Heart right ventricle (tissue), 16 donors: ENCODE data around the gene MACROD2. TPM values are rescaled to one million over a fixed set of nuclear protein-coding genes. Genes with fewer than 3 reads are reported as not detected.

Experiments used
- ATAC-seq, 8 donors: fragments of 200-7000 bp; cut with Tn5 transposase; one replicate each; pipeline ENCODE4 v1.9.1; 2020; ENCODE audit warnings: mild to moderate bottlenecking in 8 of 8, moderate library complexity in 8 of 8, moderate number of reproducible peaks in 1 of 8
- DNase-seq, 2 donors: peaks; one replicate each; pipeline ENCODE4 v3.0.0-alpha.2; 2020
- H3K27ac ChIP-seq, 10 donors: fragments of 200-600 bp; sonication (generic) in 2 of 10; one replicate each; pipeline versions ENCODE4 v1.5.0 to v1.8.0; 2020 to 2022; ENCODE audit warnings: mild to moderate bottlenecking in 3 of 10
- H3K27me3 ChIP-seq, 7 donors: fragments of 200-600 bp; one replicate each; pipeline ENCODE4 v1.8.0; 2021 to 2022; ENCODE audit warnings: mild to moderate bottlenecking in 2 of 7
- H3K36me3 ChIP-seq, 9 donors: fragments of 200-600 bp; sonication (generic) in 1 of 9; one replicate each; pipeline versions ENCODE4 v1.5.0 to v1.8.0; 2020 to 2022; ENCODE audit warnings: mild to moderate bottlenecking in 2 of 9
- H3K4me1 ChIP-seq, 9 donors: fragments of 200-600 bp; sonication (generic) in 1 of 9; one replicate each; pipeline versions ENCODE4 v1.5.0 to v1.8.0; 2020 to 2022; ENCODE audit warnings: mild to moderate bottlenecking in 4 of 9
- H3K4me3 ChIP-seq, 10 donors: fragments of 200-600 bp; sonication (generic) in 2 of 10; one replicate each; pipeline versions ENCODE4 v1.5.0 to v1.8.0; 2020 to 2022; ENCODE audit warnings: mild to moderate bottlenecking in 7 of 10, moderate library complexity in 2 of 10
- H3K9me3 ChIP-seq, 11 donors: fragments of 200-600 bp in 10 of 11; sonication (generic) in 2 of 11; one replicate each; pipeline versions ENCODE4 v1.5.0 to v1.8.0; 2013 to 2022; ENCODE audit warnings: mild to moderate bottlenecking in 2 of 11, control low read depth in 1 of 11, moderate library complexity in 1 of 11
- WGBS, 2 donors: extraction: QIAGEN DNeasy Blood & Tissue Kit; methylation state at CpG; one replicate each; pipeline ENCODE4 v1.1.7; 2013; ENCODE audit warnings: inconsistent platforms in 1 of 2; 5-methylcytosine and 5-hydroxymethylcytosine counted together
- intact Hi-C, 10 donors: fragments of 100-400 bp; cut with DNase I; formaldehyde crosslinking; loops; one replicate each; pipeline versions ENCODE4 v1.11.1 to v1.14.2; 2022
- polyA plus RNA-seq, 2 donors: library from polyadenylated mRNA; stranded (reverse); fragments of 200-250 nt; gene quantifications; one replicate each; pipeline ENCODE4 v1.2.3, GENCODE V29; 2013
- total RNA-seq, 10 donors: library from RNA; stranded (reverse); fragmentation: NEBNext Ultra II Directional in 3 of 10; extraction: Animal tissue kit (Norgen Biotek cat#: 25700) in 3 of 10; gene quantifications; one replicate each; pipeline versions ENCODE4 v1.2.1 to v1.2.4, GENCODE V29; 2021 to 2023
- TF ChIP-seq, protein P1 (sequence below), 9 donors: fragments of 200-600 bp; sonication (generic) in 2 of 9; IDR thresholded peaks; one replicate each; pipeline versions ENCODE4 v1.5.0 to v1.8.0; 2021 to 2022; ENCODE audit warnings: antibody characterized with exemption in 9 of 9, mild to moderate bottlenecking in 5 of 9, moderate library complexity in 1 of 9
- donor health status: Arrhythmogenic right ventricular cardiomyopathy.
- donor health status: ischemic (EF 13 %, LVEDD 7.1; RV severe dilation, severe dysfunction).
- donor health status: healthy with polysubstance abuse.
- donor health status: DM: no; HTN: yes; CAD: no.
- donor health status: DM: no; HTN: no; CAD: no.
- donor health status: ischemic (EF 25% LVEDD 6.9; RV normal size, moderate dysfunction).
- donor health status: ischemic (EF 25% LVEDD 5.7; RV mildly dilated, moderate dysfunction).
- donor health status: healthy.
- donor health status: DM: yes; HTN: yes; CAD: no.
- donor health status: Ischemic cardiomyopathy.
- donor health status: ischemic (EF 35%, LVEDD 5.7; RV mildly dilated, moderate dysfunction).
- donor health status: nonischemic (EF 11% LVEDD 7.7; RV severe dilation, severe dysfunction).
- donor health status: DM: yes; HTN: yes; CAD: no.
- donor health status: PGD.
- donor health status: ischemic (EF 29% LVEDD 5.4; RV normal size, mild dysfunction).
- donor health status: nonischemic (EF 23%, LVEDD 6.1; RV moderate dilation, normal function).

Gene MACROD2
- total and polyA plus RNA-seq, 12 donors: 0.28 to 6.4 (median 4.1) TPM

GRCh38 chr20:14710951-14711350, 715.6 kb downstream of the MACROD2 start:
- ATAC-seq (no peak), DNase-seq (no peak)
- Histone ChIP-seq H3K4me1 (no peaks in the 10 kb centered on the region), H3K27me3 (no peaks in the 10 kb centered on the region), H3K36me3 (no peaks in the 10 kb centered on the region), H3K27ac (no peak overlapping the region), H3K4me3 (no peak overlapping the region), H3K9me3 (no peaks in the 10 kb centered on the region)
- intact Hi-C loops: no loop called here
- 66 to 75% methylated on average over 2 of the region's 2 CpGs for WGBS, 2 donors
- TF ChIP-seq, protein P1, sequence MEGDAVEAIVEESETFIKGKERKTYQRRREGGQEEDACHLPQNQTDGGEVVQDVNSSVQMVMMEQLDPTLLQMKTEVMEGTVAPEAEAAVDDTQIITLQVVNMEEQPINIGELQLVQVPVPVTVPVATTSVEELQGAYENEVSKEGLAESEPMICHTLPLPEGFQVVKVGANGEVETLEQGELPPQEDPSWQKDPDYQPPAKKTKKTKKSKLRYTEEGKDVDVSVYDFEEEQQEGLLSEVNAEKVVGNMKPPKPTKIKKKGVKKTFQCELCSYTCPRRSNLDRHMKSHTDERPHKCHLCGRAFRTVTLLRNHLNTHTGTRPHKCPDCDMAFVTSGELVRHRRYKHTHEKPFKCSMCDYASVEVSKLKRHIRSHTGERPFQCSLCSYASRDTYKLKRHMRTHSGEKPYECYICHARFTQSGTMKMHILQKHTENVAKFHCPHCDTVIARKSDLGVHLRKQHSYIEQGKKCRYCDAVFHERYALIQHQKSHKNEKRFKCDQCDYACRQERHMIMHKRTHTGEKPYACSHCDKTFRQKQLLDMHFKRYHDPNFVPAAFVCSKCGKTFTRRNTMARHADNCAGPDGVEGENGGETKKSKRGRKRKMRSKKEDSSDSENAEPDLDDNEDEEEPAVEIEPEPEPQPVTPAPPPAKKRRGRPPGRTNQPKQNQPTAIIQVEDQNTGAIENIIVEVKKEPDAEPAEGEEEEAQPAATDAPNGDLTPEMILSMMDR (IDR thresholded peaks at IDR 0.05): no peak

GRCh38 chr20:14711652-14712051, 716.3 kb downstream of the MACROD2 start:
- H3K9me3 ChIP-seq: no peaks in the 10 kb centered on the region
- intact Hi-C loops: no loop called here

GRCh38 chr20:14712302-14712739, 717.0 kb downstream of the MACROD2 start:
- Histone ChIP-seq H3K36me3 (no peaks in the 10 kb centered on the region), H3K4me1 (no peaks in the 10 kb centered on the region), H3K27me3 (no peaks in the 10 kb centered on the region), H3K9me3 (no peaks in the 10 kb centered on the region), H3K27ac (no peak overlapping the region), H3K4me3 (no peak overlapping the region)
- no peak for ATAC-seq
- no peak for DNase-seq
- 28 to 39% methylated on average over 6 of the region's 6 CpGs for WGBS, 2 donors
- TF ChIP-seq, protein P1 (IDR thresholded peaks at IDR 0.05): no peak
- intact Hi-C loops: no loop called here

More at GRCh38 chr20:14711652-14712051, 716.3 kb downstream of the MACROD2 start:
- TF ChIP-seq, protein P1 (IDR thresholded peaks at IDR 0.05): no peak
- no peak for DNase-seq
- Histone ChIP-seq H3K36me3 (no peaks in the 10 kb centered on the region), H3K4me3 (no peak overlapping the region), H3K27me3 (no peaks in the 10 kb centered on the region), H3K4me1 (no peaks in the 10 kb centered on the region), H3K27ac (no peak overlapping the region)
- ATAC-seq: no peak
- 64 to 67% methylated on average over 2 of the region's 2 CpGs for WGBS, 2 donors

GRCh38 chr20:14715400-14715799, 720.1 kb downstream of the MACROD2 start:
- intact Hi-C loops: no loop called here
- no peaks in the 10 kb centered on the region for H3K36me3 ChIP-seq
- TF ChIP-seq, protein P1 (IDR thresholded peaks at IDR 0.05): no peak
- no peaks in the 10 kb centered on the region for H3K9me3 ChIP-seq
- no peaks in the 10 kb centered on the region for H3K27me3 ChIP-seq
- H3K4me1 ChIP-seq: no peaks in the 10 kb centered on the region
- ATAC-seq (no peak), DNase-seq (no peak)
- no peak overlapping the region for H3K4me3 ChIP-seq
- 65 to 74% methylated on average over 3 of the region's 3 CpGs for WGBS, 2 donors
- no peak overlapping the region for H3K27ac ChIP-seq
